ENCODE data around the gene YWHAQ. TPM values are rescaled to one million over a fixed set of nuclear protein-coding genes. Genes with fewer than 3 reads are reported as not detected.

The YWHAQ gene
- total RNA-seq, 1 donor from 2014 or later, result 175 TPM

DNA sequence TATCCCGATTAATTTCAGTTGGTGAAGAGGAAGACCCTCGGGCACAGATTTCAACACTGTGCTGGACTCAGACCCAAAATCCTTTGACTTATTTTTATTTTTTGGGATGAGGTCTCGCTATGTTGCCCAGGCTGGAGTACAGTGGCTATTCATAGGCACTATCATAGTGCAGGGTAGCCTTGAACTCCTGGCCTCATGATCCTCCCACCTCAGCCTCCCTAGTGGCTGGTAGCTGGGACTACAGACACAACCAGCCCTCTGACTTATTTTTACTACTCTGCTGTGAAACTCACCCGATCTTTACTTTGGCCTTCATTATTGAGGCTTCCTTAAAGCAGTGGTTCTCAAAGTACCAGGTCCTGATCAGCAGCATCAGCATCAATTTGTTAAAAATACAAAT is 57.0 kb downstream of the YWHAQ start:
- Histone ChIP-seq H3K27ac (peak overlapping the region; percentile 53), H3K9me3 (no peaks in the 10 kb centered on the region), H3K4me3 (no peak overlapping the region), H3K4me1 (peaks cover 7% of the 10 kb centered on the region), H3K36me3 (no peaks in the 10 kb centered on the region), H3K27me3 (ENCODE audit: low read depth) (no peaks in the 10 kb centered on the region)
- ATAC-seq (peak in 1 of 2 donors; percentile 45), DNase-seq (no peak)
- intact Hi-C loops (cut with DNase I), result no loop called here
- TF ChIP-seq, protein P1, sequence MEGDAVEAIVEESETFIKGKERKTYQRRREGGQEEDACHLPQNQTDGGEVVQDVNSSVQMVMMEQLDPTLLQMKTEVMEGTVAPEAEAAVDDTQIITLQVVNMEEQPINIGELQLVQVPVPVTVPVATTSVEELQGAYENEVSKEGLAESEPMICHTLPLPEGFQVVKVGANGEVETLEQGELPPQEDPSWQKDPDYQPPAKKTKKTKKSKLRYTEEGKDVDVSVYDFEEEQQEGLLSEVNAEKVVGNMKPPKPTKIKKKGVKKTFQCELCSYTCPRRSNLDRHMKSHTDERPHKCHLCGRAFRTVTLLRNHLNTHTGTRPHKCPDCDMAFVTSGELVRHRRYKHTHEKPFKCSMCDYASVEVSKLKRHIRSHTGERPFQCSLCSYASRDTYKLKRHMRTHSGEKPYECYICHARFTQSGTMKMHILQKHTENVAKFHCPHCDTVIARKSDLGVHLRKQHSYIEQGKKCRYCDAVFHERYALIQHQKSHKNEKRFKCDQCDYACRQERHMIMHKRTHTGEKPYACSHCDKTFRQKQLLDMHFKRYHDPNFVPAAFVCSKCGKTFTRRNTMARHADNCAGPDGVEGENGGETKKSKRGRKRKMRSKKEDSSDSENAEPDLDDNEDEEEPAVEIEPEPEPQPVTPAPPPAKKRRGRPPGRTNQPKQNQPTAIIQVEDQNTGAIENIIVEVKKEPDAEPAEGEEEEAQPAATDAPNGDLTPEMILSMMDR (IDR thresholded peaks at IDR 0.05), result no peak

DNA sequence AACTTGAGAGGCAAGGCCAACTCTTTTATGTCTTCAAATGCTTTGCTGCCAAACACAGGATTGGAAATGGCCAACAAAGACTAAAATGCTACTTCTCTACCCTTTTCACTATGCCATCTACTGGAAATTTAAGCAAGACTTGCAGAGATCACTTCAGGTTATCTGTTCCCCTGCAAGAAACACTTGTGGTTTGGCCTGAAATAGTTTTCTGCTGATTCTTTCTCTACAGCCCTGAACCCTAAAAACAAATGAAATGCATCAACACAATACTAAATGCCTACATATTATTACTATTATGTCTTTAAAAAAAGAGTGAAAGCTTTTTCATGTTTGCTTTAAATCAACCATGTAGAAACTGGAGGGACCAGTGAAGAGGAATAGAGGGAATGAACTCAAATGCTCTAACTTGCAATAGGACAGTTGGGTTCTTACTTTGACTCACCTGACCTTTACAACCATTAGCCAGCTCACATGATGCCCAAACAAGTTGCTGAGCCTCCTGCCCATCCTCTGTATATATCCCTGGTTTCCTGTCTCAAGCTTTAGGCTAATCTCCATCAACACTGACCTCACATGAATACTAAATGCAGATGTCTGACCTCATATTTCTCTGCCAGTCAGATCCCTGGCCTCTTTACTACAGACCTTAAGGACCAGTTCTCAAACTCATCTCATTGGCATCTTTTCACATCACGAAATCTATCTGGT is 57.6 kb downstream of the YWHAQ start:
- TF ChIP-seq, protein P1 (IDR thresholded peaks at IDR 0.05), result no peak
- Histone ChIP-seq H3K36me3 (no peaks in the 10 kb centered on the region), H3K4me1 (peaks cover 7% of the 10 kb centered on the region), H3K27me3 (ENCODE audit: low read depth) (no peaks in the 10 kb centered on the region), H3K4me3 (no peak overlapping the region), H3K27ac (peak overlapping the region; percentile 53), H3K9me3 (no peaks in the 10 kb centered on the region)
- DNase-seq (no peak), ATAC-seq (no peak)
- intact Hi-C loops (cut with DNase I), result no loop called here

DNA sequence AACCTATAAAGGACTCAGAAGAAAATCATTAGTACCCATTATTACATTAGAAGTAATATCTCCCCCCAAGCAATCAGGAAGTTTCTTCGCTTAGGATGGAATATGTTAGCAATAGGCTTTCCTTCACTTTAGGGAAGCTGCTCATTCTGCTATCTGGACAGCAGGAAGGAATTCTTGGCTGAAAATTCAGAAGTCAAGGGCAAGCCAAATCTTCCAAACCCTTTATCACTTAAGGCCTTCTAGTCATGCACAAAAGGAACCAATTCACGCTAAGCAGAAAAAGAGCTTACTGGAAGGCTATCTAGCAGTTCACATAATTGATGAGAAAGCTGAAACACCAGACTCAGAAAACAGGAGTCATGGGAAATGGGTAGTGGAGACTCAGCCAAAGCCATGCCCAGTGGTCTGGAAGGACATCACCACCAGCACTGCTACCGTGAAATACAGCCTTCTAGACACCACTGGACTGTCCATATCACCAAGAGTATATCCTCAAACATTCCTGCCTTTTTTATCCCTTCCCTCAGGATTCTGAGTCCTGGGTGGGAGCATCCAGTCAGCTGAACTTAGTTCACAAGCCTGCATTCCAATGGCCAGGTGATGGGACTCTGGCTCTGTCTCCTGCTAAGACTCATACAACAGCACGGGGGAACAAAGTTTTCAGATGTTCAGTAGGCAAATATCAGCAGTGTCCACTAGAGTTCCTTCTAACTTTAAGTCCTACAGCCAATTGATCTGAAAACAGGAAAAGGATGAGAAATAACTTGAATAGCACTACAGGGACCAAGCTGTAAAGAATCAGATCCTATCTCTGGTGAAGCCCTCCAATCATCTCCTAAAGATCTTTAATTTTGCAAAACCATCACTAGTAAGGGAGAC is 60.4 kb downstream of the YWHAQ start:
- Histone ChIP-seq H3K36me3 (no peaks in the 10 kb centered on the region), H3K4me3 (no peak overlapping the region), H3K9me3 (no peaks in the 10 kb centered on the region), H3K27me3 (ENCODE audit: low read depth) (no peaks in the 10 kb centered on the region), H3K27ac (no peak overlapping the region), H3K4me1 (peaks cover 7% of the 10 kb centered on the region)
- TF ChIP-seq, protein P1 (IDR thresholded peaks at IDR 0.05), result no peak
- DNase-seq (no peak), ATAC-seq (no peak)
- intact Hi-C loops (cut with DNase I), result no loop called here

DNA sequence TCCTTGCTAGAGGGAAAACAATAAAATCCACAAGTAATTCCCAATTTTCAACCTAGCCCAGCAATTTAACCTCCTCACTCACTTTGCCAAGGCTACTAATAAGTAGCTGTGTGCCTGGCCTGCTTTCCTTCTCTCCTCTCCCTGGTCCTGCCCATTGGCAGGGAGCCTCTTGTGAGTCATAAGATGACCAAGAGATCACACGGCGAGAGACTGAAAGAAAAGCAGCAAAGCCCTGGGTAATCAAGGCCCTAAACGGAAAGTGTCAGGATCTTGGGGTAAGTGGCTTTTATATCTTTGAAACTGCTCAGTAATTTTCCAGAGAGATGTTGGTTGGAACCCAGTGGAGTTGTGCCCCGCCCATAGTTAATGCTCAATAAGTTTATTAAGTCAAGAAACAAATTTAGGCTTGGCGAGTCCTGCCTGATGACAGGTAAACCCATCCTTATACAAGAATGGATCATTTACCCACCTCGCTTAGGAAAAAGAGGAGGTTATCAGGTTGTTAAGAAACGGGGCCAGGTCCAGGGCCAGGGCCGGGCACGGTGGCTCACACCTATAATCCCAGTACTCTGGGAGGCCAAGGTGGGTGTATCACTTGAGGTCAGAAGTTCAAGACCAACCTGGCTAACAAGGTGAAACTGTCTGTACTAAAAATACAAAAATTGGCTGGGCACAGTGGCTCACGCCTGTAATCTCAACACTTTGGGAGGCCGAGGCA is 65.2 kb downstream of the YWHAQ start:
- Histone ChIP-seq H3K4me1 (no peaks in the 10 kb centered on the region), H3K4me3 (no peak overlapping the region), H3K27ac (peak overlapping the region; percentile 33), H3K36me3 (no peaks in the 10 kb centered on the region), H3K9me3 (no peaks in the 10 kb centered on the region), H3K27me3 (ENCODE audit: low read depth) (no peaks in the 10 kb centered on the region)
- TF ChIP-seq, protein P1 (IDR thresholded peaks at IDR 0.05), result no peak
- no peak for DNase-seq
- intact Hi-C loops (cut with DNase I), result no loop called here
- ATAC-seq, result peak; percentile 78 to 89

DNA sequence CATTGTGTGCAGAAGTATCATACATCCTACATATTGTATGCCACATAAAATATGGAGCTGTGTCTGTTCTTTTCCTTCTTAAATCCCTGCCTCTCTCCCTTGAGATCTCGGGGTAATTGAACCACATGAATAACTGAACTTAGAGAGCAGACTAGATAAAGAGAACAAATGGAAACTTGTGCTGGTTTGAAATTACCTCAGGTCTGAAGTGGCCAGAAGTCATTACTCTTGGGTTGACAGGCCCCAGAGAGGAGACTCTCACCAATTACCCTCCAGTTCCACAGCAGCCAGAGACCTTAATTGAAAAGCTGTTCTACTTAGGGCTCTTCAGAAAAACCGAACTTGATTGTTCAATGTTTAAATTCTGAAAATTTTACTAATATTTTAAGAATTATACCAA is 70.2 kb downstream of the YWHAQ start:
- TF ChIP-seq, protein P1 (IDR thresholded peaks at IDR 0.05), result no peak
- H3K4me1 ChIP-seq, result peaks cover 13% of the 10 kb centered on the region
- H3K36me3 ChIP-seq, result no peaks in the 10 kb centered on the region
- ATAC-seq (no peak), DNase-seq (no peak)
- intact Hi-C loops (cut with DNase I), result no loop called here
- no peak overlapping the region for H3K27ac ChIP-seq
- no peaks in the 10 kb centered on the region for H3K9me3 ChIP-seq
- no peaks in the 10 kb centered on the region for H3K27me3 ChIP-seq (ENCODE audit: low read depth)
- no peak overlapping the region for H3K4me3 ChIP-seq
